GM23338 (cell line): ENCODE measurements around the gene PDCD7. TPM values are rescaled to one million over a fixed set of nuclear protein-coding genes. Genes with fewer than 3 reads are reported as not detected.

ENCODE experiments used
- ATAC-seq: fragments of 200-7000 bp; cut with Tn5 transposase; 3 replicates; pipeline ENCODE4 v1.9.1; 2020
- DNase-seq: peaks from one replicate; pipeline ENCODE4 v3.0.0-alpha.2; 2015; ENCODE audit warnings: low spot score
- H2AFZ ChIP-seq: fragments of 200-600 bp; sonication (generic); 2 replicates; pipeline ENCODE4 v1.8.0; 2016; ENCODE audit warnings: antibody characterized with exemption, mild to moderate bottlenecking, moderate library complexity
- H3F3A ChIP-seq: fragments of 200-600 bp; sonication (generic); replicated peaks from 2 replicates; pipeline ENCODE4 v1.8.0; 2017; ENCODE audit warnings: antibody characterized with exemption, mixed run types, low read depth
- H3K27ac ChIP-seq: fragments of 200-600 bp; sonication (generic); 2 replicates; pipeline ENCODE4 v1.6.1; 2016; ENCODE audit warnings: low read depth
- H3K27me3 ChIP-seq: fragments of 200-600 bp; sonication (generic); 2 replicates; pipeline ENCODE4 v1.8.0; 2016; ENCODE audit warnings: mild to moderate bottlenecking, mixed run types, moderate library complexity; ENCODE audit not compliant: insufficient read depth
- H3K36me3 ChIP-seq: fragments of 200-600 bp; sonication (generic); 2 replicates; pipeline ENCODE4 v1.8.0; 2016; ENCODE audit warnings: mild to moderate bottlenecking; ENCODE audit not compliant: insufficient read depth
- H3K4me1 ChIP-seq: fragments of 200-600 bp; sonication (generic); 2 replicates; pipeline ENCODE4 v1.8.0; 2016; ENCODE audit warnings: mild to moderate bottlenecking, moderate library complexity; ENCODE audit not compliant: insufficient read depth
- H3K4me2 ChIP-seq: fragments of 200-600 bp; sonication (generic); 2 replicates; pipeline ENCODE4 v1.7.1; 2017; ENCODE audit warnings: mixed run types
- H3K4me3 ChIP-seq: fragments of 200-600 bp; sonication (generic); 2 replicates; pipeline ENCODE4 v1.6.1; 2016; ENCODE audit warnings: mixed run types
- H3K79me2 ChIP-seq: fragments of 200-600 bp; sonication (generic); replicated peaks from 2 replicates; pipeline ENCODE4 v1.8.0; 2017; ENCODE audit warnings: mild to moderate bottlenecking; ENCODE audit not compliant: insufficient read depth
- H3K9me2 ChIP-seq: fragments of 200-600 bp; sonication (generic); 2 replicates; pipeline ENCODE4 v1.8.0; 2017; ENCODE audit not compliant: insufficient read depth
- H4K20me1 ChIP-seq: fragments of 200-600 bp; sonication (generic); replicated peaks from 2 replicates; pipeline ENCODE4 v1.8.0; 2017; ENCODE audit warnings: mild to moderate bottlenecking; ENCODE audit not compliant: insufficient read depth
- H3K27ac Mint-ChIP-seq: 2 replicates; pipeline ENCODE4 v1.8.0; 2020; ENCODE audit warnings: inconsistent platforms, mild to moderate bottlenecking, moderate library complexity, mixed read lengths
- H3K27me3 Mint-ChIP-seq: 3 replicates; pipeline ENCODE4 v1.8.0; 2022; ENCODE audit warnings: low read depth, mild to moderate bottlenecking, moderate library complexity, mixed read lengths, inconsistent platforms; ENCODE audit not compliant: insufficient read depth, poor library complexity
- H3K36me3 Mint-ChIP-seq: 3 replicates; pipeline ENCODE4 v1.8.0; 2021; ENCODE audit warnings: low read depth, mild to moderate bottlenecking, inconsistent platforms, moderate library complexity, mixed read lengths
- H3K4me1 Mint-ChIP-seq: 3 replicates; pipeline ENCODE4 v1.8.0; 2020; ENCODE audit warnings: mild to moderate bottlenecking, inconsistent platforms, mixed read lengths
- H3K4me3 Mint-ChIP-seq: 3 replicates; pipeline ENCODE4 v1.8.0; 2021; ENCODE audit warnings: moderate library complexity, mild to moderate bottlenecking, inconsistent platforms, mixed read lengths
- H3K9me3 Mint-ChIP-seq: 3 replicates; pipeline ENCODE4 v1.8.0; 2020; ENCODE audit warnings: moderate library complexity, mild to moderate bottlenecking, inconsistent platforms, mixed read lengths
- CREB1 ChIP-seq: fragments of 250-450 bp; sonication (Bioruptor Pico); IDR thresholded peaks from 2 replicates; pipeline ENCODE4 v1.5.0; 2020; ENCODE audit warnings: low read depth, mild to moderate bottlenecking, moderate library complexity
- EZH2phosphoT487 ChIP-seq: fragments of 200-600 bp; sonication (generic); IDR thresholded peaks from one replicate; pipeline ENCODE4 v1.8.1; 2018; ENCODE audit warnings: antibody characterized with exemption; ENCODE audit not compliant: unreplicated experiment
- JUNB ChIP-seq: IDR thresholded peaks from one replicate; pipeline ENCODE4 v1.6.1; 2016; ENCODE audit warnings: antibody characterized with exemption; ENCODE audit not compliant: unreplicated experiment
- NANOG ChIP-seq: IDR thresholded peaks from 2 replicates; pipeline ENCODE4 v1.6.1; 2016; ENCODE audit warnings: antibody characterized with exemption, borderline replicate concordance
- POLR2AphosphoS5 ChIP-seq: IDR thresholded peaks from 2 replicates; pipeline ENCODE4 v1.6.1; 2016; ENCODE audit warnings: antibody characterized with exemption, low read depth
- STAT1 ChIP-seq: IDR thresholded peaks from one replicate; pipeline ENCODE4 v1.6.1; 2016; ENCODE audit warnings: antibody characterized with exemption; ENCODE audit not compliant: unreplicated experiment
- ZNF114 ChIP-seq: fragments of 250-450 bp; sonication (Bioruptor Pico); IDR thresholded peaks from 2 replicates; pipeline ENCODE4 v1.5.0; 2020; ENCODE audit warnings: mild to moderate bottlenecking, moderate library complexity
- polyA plus RNA-seq: library from polyadenylated mRNA; unstranded; fragments of >200 nt; fragmentation: Nextera tagmentation; extraction: Ambion mirVana; gene quantifications from 2 replicates; pipeline ENCODE4 v1.2.1, GENCODE V29; 2016
- total RNA-seq: library from RNA; depleted of rRNA; stranded (reverse); fragments of >200 nt; shearing (Covaris generic); gene quantifications from 2 replicates; pipeline ENCODE4 v1.2.3, GENCODE V29; 2014
- TF ChIP-seq, protein P1 (sequence below), 2 experiments: fragments of 200-600 bp in 1 of 2; sonication (generic) in 1 of 2; conservative IDR thresholded peaks; 2 replicates each; pipeline versions ENCODE4 v1.5.1 to v1.6.1; 2016 to 2017; ENCODE audit warnings: antibody characterized with exemption in 2 of 2, low read depth in 2 of 2, mild to moderate bottlenecking in 2 of 2, moderate library complexity in 1 of 2
- TF ChIP-seq, protein P2 (sequence below): IDR thresholded peaks from 2 replicates; pipeline ENCODE4 v1.6.1; 2016; ENCODE audit warnings: antibody characterized with exemption
- TF ChIP-seq, protein P3 (sequence below): IDR thresholded peaks from one replicate; pipeline ENCODE4 v1.6.1; 2018; ENCODE audit warnings: antibody characterized with exemption; ENCODE audit not compliant: unreplicated experiment

Gene PDCD7
- total and polyA plus RNA-seq, 2 experiments from 2014 or later, result 16.8 to 21.2 TPM

DNA sequence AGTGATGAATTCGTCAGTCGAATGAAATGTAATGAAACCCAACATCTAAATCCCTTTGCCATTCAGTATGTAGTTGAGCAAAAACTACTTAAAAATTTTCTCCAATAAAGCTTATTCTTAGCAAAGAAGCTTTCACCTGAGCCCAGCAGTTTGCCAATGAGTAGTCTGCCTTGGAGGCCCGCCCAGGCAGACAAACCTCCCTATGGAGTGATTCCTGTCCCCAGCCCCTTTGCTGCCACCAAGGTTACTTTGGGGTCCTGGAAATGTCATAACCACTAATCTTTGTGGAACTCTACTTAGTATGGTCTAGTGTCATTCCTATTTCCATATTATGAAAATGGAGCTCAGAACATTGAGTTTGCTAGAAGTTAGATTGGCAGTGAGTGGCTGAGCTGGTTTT is 30.7 kb downstream of the PDCD7 start:
- H2AFZ ChIP-seq, result peak overlapping the region; percentile 95
- no peaks in the 10 kb centered on the region for H3F3A ChIP-seq
- H3K9me2 ChIP-seq, result no peaks in the 10 kb centered on the region
- H3K9me3 Mint-ChIP-seq, result no peaks in the 10 kb centered on the region
- no peak overlapping the region for H3K27ac Mint-ChIP-seq
- peak overlapping the region; percentile 86 for H3K4me2 ChIP-seq
- TF ChIP-seq, protein P1, sequence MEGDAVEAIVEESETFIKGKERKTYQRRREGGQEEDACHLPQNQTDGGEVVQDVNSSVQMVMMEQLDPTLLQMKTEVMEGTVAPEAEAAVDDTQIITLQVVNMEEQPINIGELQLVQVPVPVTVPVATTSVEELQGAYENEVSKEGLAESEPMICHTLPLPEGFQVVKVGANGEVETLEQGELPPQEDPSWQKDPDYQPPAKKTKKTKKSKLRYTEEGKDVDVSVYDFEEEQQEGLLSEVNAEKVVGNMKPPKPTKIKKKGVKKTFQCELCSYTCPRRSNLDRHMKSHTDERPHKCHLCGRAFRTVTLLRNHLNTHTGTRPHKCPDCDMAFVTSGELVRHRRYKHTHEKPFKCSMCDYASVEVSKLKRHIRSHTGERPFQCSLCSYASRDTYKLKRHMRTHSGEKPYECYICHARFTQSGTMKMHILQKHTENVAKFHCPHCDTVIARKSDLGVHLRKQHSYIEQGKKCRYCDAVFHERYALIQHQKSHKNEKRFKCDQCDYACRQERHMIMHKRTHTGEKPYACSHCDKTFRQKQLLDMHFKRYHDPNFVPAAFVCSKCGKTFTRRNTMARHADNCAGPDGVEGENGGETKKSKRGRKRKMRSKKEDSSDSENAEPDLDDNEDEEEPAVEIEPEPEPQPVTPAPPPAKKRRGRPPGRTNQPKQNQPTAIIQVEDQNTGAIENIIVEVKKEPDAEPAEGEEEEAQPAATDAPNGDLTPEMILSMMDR (conservative IDR thresholded peaks at IDR 0.05; ENCODE audit: low read depth in 2 of 2), result no peak
- TF ChIP-seq NANOG, result no peak
- no peak for TF ChIP-seq JUNB
- no peak for TF ChIP-seq POLR2AphosphoS5
- no peak for TF ChIP-seq EZH2phosphoT487
- TF ChIP-seq, protein P2, sequence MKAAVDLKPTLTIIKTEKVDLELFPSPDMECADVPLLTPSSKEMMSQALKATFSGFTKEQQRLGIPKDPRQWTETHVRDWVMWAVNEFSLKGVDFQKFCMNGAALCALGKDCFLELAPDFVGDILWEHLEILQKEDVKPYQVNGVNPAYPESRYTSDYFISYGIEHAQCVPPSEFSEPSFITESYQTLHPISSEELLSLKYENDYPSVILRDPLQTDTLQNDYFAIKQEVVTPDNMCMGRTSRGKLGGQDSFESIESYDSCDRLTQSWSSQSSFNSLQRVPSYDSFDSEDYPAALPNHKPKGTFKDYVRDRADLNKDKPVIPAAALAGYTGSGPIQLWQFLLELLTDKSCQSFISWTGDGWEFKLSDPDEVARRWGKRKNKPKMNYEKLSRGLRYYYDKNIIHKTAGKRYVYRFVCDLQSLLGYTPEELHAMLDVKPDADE, result no peak
- TF ChIP-seq, protein P3, sequence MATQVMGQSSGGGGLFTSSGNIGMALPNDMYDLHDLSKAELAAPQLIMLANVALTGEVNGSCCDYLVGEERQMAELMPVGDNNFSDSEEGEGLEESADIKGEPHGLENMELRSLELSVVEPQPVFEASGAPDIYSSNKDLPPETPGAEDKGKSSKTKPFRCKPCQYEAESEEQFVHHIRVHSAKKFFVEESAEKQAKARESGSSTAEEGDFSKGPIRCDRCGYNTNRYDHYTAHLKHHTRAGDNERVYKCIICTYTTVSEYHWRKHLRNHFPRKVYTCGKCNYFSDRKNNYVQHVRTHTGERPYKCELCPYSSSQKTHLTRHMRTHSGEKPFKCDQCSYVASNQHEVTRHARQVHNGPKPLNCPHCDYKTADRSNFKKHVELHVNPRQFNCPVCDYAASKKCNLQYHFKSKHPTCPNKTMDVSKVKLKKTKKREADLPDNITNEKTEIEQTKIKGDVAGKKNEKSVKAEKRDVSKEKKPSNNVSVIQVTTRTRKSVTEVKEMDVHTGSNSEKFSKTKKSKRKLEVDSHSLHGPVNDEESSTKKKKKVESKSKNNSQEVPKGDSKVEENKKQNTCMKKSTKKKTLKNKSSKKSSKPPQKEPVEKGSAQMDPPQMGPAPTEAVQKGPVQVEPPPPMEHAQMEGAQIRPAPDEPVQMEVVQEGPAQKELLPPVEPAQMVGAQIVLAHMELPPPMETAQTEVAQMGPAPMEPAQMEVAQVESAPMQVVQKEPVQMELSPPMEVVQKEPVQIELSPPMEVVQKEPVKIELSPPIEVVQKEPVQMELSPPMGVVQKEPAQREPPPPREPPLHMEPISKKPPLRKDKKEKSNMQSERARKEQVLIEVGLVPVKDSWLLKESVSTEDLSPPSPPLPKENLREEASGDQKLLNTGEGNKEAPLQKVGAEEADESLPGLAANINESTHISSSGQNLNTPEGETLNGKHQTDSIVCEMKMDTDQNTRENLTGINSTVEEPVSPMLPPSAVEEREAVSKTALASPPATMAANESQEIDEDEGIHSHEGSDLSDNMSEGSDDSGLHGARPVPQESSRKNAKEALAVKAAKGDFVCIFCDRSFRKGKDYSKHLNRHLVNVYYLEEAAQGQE, result no peak
- no peak for DNase-seq
- peak overlapping the region; percentile 72 for H3K4me3 Mint-ChIP-seq
- no peaks in the 10 kb centered on the region; the same call in 1 of the 2 replicates for H4K20me1 ChIP-seq
- H3K27me3 Mint-ChIP-seq, result peaks cover 13% of the 10 kb centered on the region
- no peak overlapping the region for H3K27ac ChIP-seq
- no peaks in the 10 kb centered on the region for H3K36me3 ChIP-seq
- H3K4me3 ChIP-seq, result peak overlapping the region; percentile 66
- ATAC-seq, result no peak
- peaks cover 13% of the 10 kb centered on the region for H3K27me3 ChIP-seq
- no peaks in the 10 kb centered on the region for H3K79me2 ChIP-seq
- peaks cover 5% of the 10 kb centered on the region; the same call in 1 of the 2 replicates for H3K4me1 ChIP-seq
- peaks cover 4% of the 10 kb centered on the region; the same call in 1 of the 3 replicates for H3K4me1 Mint-ChIP-seq
- H3K36me3 Mint-ChIP-seq, result no peaks in the 10 kb centered on the region

DNA sequence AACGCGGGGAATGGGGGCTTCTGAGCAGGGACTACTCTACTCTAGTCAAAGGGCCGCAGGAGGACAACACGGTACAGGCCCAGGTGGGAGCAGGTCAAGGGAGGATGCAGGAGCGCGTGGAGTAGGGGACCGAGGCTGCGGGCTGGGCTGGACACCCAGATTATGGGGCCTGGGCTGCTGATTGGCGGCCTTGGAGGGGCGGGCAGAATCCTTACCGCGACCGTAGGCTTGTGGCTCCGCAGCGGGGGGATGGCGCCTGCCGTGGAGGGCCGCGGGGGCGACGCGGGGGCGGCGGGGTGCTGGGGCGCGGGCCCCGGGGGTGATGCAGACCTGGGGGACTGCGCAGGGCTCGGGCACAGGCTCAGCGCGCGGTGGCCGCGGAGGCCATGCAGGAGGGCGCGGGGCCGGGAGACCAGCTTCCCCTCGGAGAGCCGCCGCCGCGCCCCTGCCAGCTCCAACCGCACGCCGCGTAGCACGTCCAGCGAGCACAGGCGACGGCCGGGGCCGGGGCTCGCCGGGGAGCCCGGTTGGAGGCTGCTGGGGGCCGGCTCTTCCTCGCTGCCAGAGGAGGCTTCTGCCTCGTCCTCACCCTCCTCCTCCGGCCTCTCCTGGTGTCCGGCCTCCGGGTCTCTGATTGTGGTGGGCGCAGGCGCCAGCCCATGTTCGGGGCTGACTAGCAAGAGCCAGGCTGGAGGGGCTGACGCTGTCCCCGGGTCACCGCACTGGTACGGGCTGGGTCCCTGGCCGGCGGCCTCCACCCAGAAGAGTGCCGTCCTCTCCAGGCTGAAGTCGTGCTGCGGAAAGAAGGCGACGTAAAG is 31.5 kb downstream of the PDCD7 start:
- Mint-ChIP-seq H3K36me3 (no peaks in the 10 kb centered on the region), H3K4me1 (peaks cover 4% of the 10 kb centered on the region; the same call in 1 of the 3 replicates), H3K27me3 (peaks cover 13% of the 10 kb centered on the region), H3K9me3 (no peaks in the 10 kb centered on the region), H3K27ac (peak overlapping the region; percentile 68), H3K4me3 (peak overlapping the region; percentile 87)
- Histone ChIP-seq H3K36me3 (no peaks in the 10 kb centered on the region), H3K4me3 (peak overlapping the region; percentile 66), H4K20me1 (no peaks in the 10 kb centered on the region; the same call in 1 of the 2 replicates), H3K27ac (no peak overlapping the region; the same call in 1 of the 2 replicates), H3K79me2 (no peaks in the 10 kb centered on the region), H3K4me1 (peaks cover 5% of the 10 kb centered on the region; the same call in 1 of the 2 replicates), H3K9me2 (no peaks in the 10 kb centered on the region), H3K27me3 (peaks cover 13% of the 10 kb centered on the region), H2AFZ (peak overlapping the region; percentile 95), H3F3A (no peaks in the 10 kb centered on the region), H3K4me2 (peak overlapping the region; percentile 86)
- DNase-seq (peak; percentile 80), ATAC-seq (peak; percentile 87)
- TF ChIP-seq CREB1 (CRISPR knock-in tag) (no peak), STAT1 (no peak), NANOG (no peak), ZNF114 (CRISPR knock-in tag) (no peak), JUNB (no peak)
